Heart left ventricle (tissue), 16 donors: ENCODE measurements around the gene SMAD3. TPM values are rescaled to one million over a fixed set of nuclear protein-coding genes. Genes with fewer than 3 reads are reported as not detected.
A peak's percentile ranks its signal among the peaks of the same experiment; 100 is the strongest.

ENCODE experiments used
- ATAC-seq, 4 donors: fragments of 200-7000 bp; cut with Tn5 transposase; one replicate each; pipeline ENCODE4 v1.9.1; 2020 to 2022; ENCODE audit warnings: moderate library complexity in 4 of 4, mild to moderate bottlenecking in 3 of 4, moderate number of reproducible peaks in 1 of 4
- DNase-seq, 5 donors: peaks; one replicate each; pipeline ENCODE4 v3.0.0-alpha.2; 2020
- H3K27ac ChIP-seq, 12 donors: fragments of 200-600 bp; sonication (generic) in 4 of 12; one replicate each; pipeline versions ENCODE4 v1.5.0 to v1.8.0; 2016 to 2022; ENCODE audit warnings: mild to moderate bottlenecking in 2 of 12
- H3K27me3 ChIP-seq, 9 donors: fragments of 200-600 bp; sonication (generic) in 2 of 9; one replicate each; pipeline versions ENCODE4 v1.5.1 to v1.8.0; 2016 to 2022; ENCODE audit warnings: mild to moderate bottlenecking in 3 of 9
- H3K36me3 ChIP-seq, 9 donors: fragments of 200-600 bp; sonication (generic) in 2 of 9; one replicate each; pipeline versions ENCODE4 v1.5.0 to v1.8.0; 2018 to 2022; ENCODE audit warnings: mild to moderate bottlenecking in 2 of 9
- H3K4me1 ChIP-seq, 12 donors: fragments of 200-600 bp; sonication (generic) in 4 of 12; one replicate each; pipeline versions ENCODE4 v1.5.0 to v1.8.0; 2016 to 2022; ENCODE audit warnings: mild to moderate bottlenecking in 3 of 12
- H3K4me3 ChIP-seq, 12 donors: fragments of 200-600 bp; sonication (generic) in 4 of 12; one replicate each; pipeline versions ENCODE4 v1.5.0 to v1.8.0; 2017 to 2022; ENCODE audit warnings: mild to moderate bottlenecking in 9 of 12, moderate library complexity in 4 of 12
- H3K9me3 ChIP-seq, 12 donors: fragments of 200-600 bp; sonication (generic) in 4 of 12; one replicate each; pipeline versions ENCODE4 v1.5.0 to v1.8.0; 2016 to 2022; ENCODE audit warnings: mild to moderate bottlenecking in 1 of 12
- CTCF ChIP-seq, 12 donors: fragments of 200-600 bp; sonication (generic) in 4 of 12; IDR thresholded peaks; one replicate each; pipeline versions ENCODE4 v1.5.0 to v1.8.0; 2018 to 2022; ENCODE audit warnings: antibody characterized with exemption in 12 of 12, mild to moderate bottlenecking in 5 of 12
- POLR2A ChIP-seq, 2 donors: fragments of 450-650 bp; IDR thresholded peaks; one replicate each; pipeline ENCODE4 v1.6.1; 2017; ENCODE audit warnings: antibody characterized with exemption in 2 of 2, mild to moderate bottlenecking in 2 of 2, moderate library complexity in 2 of 2
- WGBS, 4 donors: extraction: QIAGEN DNeasy Blood & Tissue Kit in 2 of 4; methylation state at CpG; one replicate each; pipeline versions ENCODE4 v1.1.5 to v1.1.7; 2013 to 2018; 5-methylcytosine and 5-hydroxymethylcytosine counted together
- intact Hi-C, 10 donors: fragments of 100-400 bp; cut with DNase I; formaldehyde crosslinking; loops; one replicate each; pipeline versions ENCODE4 v1.11.1 to v1.14.2; 2022
- long read RNA-seq, 3 donors: library from polyadenylated mRNA; unstranded; transcript quantifications; one replicate each; pipeline ENCODE4 v2.0.0, GENCODE V29; 2020 to 2021
- polyA plus RNA-seq, 2 donors: library from polyadenylated mRNA; stranded (reverse); fragments of 200-250 nt; gene quantifications; one replicate each; pipeline ENCODE4 v1.2.3, GENCODE V29; 2013
- total RNA-seq, 9 donors: library from RNA; depleted of rRNA in 2 of 9; stranded (reverse); fragments of >200 nt in 2 of 9; fragmentation: NEBNext Ultra II Directional in 3 of 9; extraction: Animal tissue kit (Norgen Biotek cat#: 25700) in 3 of 9; gene quantifications; one replicate each; pipeline versions ENCODE4 v1.1.0 to v1.2.4, GENCODE V29; 2016 to 2023
- donor health status: ischemic (EF 13 %, LVEDD 7.1; RV severe dilation, severe dysfunction).
- donor health status: healthy with polysubstance abuse.
- donor health status: DM: no; HTN: yes; CAD: no.
- donor health status: DM: no; HTN: no; CAD: no.
- donor health status: ischemic (EF 25% LVEDD 6.9; RV normal size, moderate dysfunction).
- donor health status: ischemic (EF 25% LVEDD 5.7; RV mildly dilated, moderate dysfunction).
- donor health status: healthy.
- donor health status: DM: yes; HTN: yes; CAD: no.
- donor health status: ischemic (EF 35%, LVEDD 5.7; RV mildly dilated, moderate dysfunction).
- donor health status: nonischemic (EF 11% LVEDD 7.7; RV severe dilation, severe dysfunction).
- donor health status: DM: yes; HTN: yes; CAD: no.
- donor health status: PGD.
- donor health status: ischemic (EF 29% LVEDD 5.4; RV normal size, mild dysfunction).
- donor health status: nonischemic (EF 23%, LVEDD 6.1; RV moderate dilation, normal function).

SMAD3 gene
- total RNA-seq (10 to 100 TPM; 12.1 to 34.3 (median 16.3) TPM), polyA plus RNA-seq (1 to 10 TPM; 5.6 to 9.8 TPM)
- long read RNA-seq, donor 1, full-length matches to known transcripts = 2 of 10 reads
- long read RNA-seq, donor 1, partial matches to known transcripts = 1 of 10 reads
- long read RNA-seq, donor 1, other reads (novel, unspliced or antisense) = 7 of 10 reads
- long read RNA-seq, donor 2, full-length matches to known transcripts = 1 of 27 reads
- long read RNA-seq, donor 2, partial matches to known transcripts = 10 of 27 reads
- long read RNA-seq, donor 2, other reads (novel, unspliced or antisense) = 16 of 27 reads
- long read RNA-seq, donor 3, full-length matches to known transcripts = 2 of 4 reads
- long read RNA-seq, donor 3, partial matches to known transcripts = 0 of 4 reads
- long read RNA-seq, donor 3, other reads (novel, unspliced or antisense) = 2 of 4 reads

GRCh38 chr15:67065531-67066005 is at the start of gene SMAD3:
SMAD3 (plus strand) TSS chr15:67065602; CDS start chr15:67066155, 553 bp downstream.
- Histone ChIP-seq H3K27ac (peak within 1 kb of the TSS; percentile 77 to 96 (median 92)), H3K4me1 (peaks cover 5 to 49% (median 32%) of the 10 kb centered on the region in 12 donors), H3K9me3 (no peaks in the 10 kb centered on the region), H3K27me3 (no peaks in the 10 kb centered on the region), H3K36me3 (peaks cover 0 to 3% (median 0%) of the 10 kb centered on the region in 9 donors), H3K4me3 (peak within 1 kb of the TSS; percentile 78 to 95 (median 88))
- intact Hi-C loops = loop anchor here in 9 of 10 donors (2.0 to 10.0 kb wide), 14 partner anchors 42 to 239 kb away; partner anchors contain the start of genes AAGAB (in 7 of the 9) and IQCH (in 7 of the 9)
- peak; percentile 80 to 92 (median 88) for ATAC-seq
- WGBS, 4 donors = 0 to 1% (median 0%) methylated on average over 2 to 63 of the region's 63 CpGs
- peak; percentile 93 to 95 (median 93) for DNase-seq
- TF ChIP-seq CTCF (IDR thresholded peaks at IDR 0.05) (peak in 3 of 12 donors; percentile 4 to 24 (median 5)), POLR2A (IDR thresholded peaks at IDR 0.05) (peak; percentile 10 to 79)

- DNase-seq (no peak), ATAC-seq (peak in 2 of 4 donors; percentile 25 to 54)
- 50 to 68% (median 58%) methylated on average over 4 of the region's 4 CpGs for WGBS, 4 donors
- Histone ChIP-seq H3K4me3 (no peak overlapping the region), H3K27me3 (no peaks in the 10 kb centered on the region), H3K9me3 (no peaks in the 10 kb centered on the region), H3K27ac (no peak overlapping the region), H3K36me3 (no peaks in the 10 kb centered on the region), H3K4me1 (peaks cover 0 to 54% (median 9%) of the 10 kb centered on the region in 12 donors)
- intact Hi-C loops = loop anchor here in 1 of 10 donors (10.0 kb wide), 1 partner anchor 63 kb away; no protein-coding TSS in a partner anchor
- TF ChIP-seq POLR2A (IDR thresholded peaks at IDR 0.05) (no peak), CTCF (IDR thresholded peaks at IDR 0.05) (no peak)
Measured at GRCh38 chr15:67017311-67017710, 48.1 kb upstream of the SMAD3 start.

- ATAC-seq = no peak
- intact Hi-C loops = loop anchor here in 1 of 10 donors (10.0 kb wide), 1 partner anchor 63 kb away; no protein-coding TSS in a partner anchor
- no peak for TF ChIP-seq CTCF (IDR thresholded peaks at IDR 0.05)
Measured at GRCh38 chr15:67018026-67018425, 47.4 kb upstream of the SMAD3 start.

GRCh38 chr15:67018441-67018840 is 47.0 kb upstream of the SMAD3 start:
- Histone ChIP-seq H3K36me3 (no peaks in the 10 kb centered on the region), H3K4me1 (peaks cover 0 to 58% (median 4%) of the 10 kb centered on the region in 12 donors), H3K9me3 (no peaks in the 10 kb centered on the region), H3K27ac (no peak overlapping the region), H3K4me3 (no peak overlapping the region), H3K27me3 (no peaks in the 10 kb centered on the region)
- WGBS, 4 donors = 93 to 94% (median 93%) methylated on average over 10 of the region's 10 CpGs
- ATAC-seq (no peak), DNase-seq (no peak)
- intact Hi-C loops = loop anchor here in 1 of 10 donors (10.0 kb wide), 1 partner anchor 64 kb away; no protein-coding TSS in a partner anchor
- TF ChIP-seq POLR2A (IDR thresholded peaks at IDR 0.05) (no peak), CTCF (IDR thresholded peaks at IDR 0.05) (no peak)

More at GRCh38 chr15:67018026-67018425, 47.4 kb upstream of the SMAD3 start:
- Histone ChIP-seq H3K27me3 (no peaks in the 10 kb centered on the region), H3K4me1 (peaks cover 0 to 58% (median 8%) of the 10 kb centered on the region in 12 donors), H3K4me3 (no peak overlapping the region), H3K36me3 (no peaks in the 10 kb centered on the region), H3K27ac (no peak overlapping the region), H3K9me3 (no peaks in the 10 kb centered on the region)
- DNase-seq = no peak
- WGBS, 4 donors = 88 to 96% (median 95%) methylated on average over 1 of the region's 1 CpG
